ENCODE measurements around the gene SLC16A10. TPM values are rescaled to one million over a fixed set of nuclear protein-coding genes. Genes with fewer than 3 reads are reported as not detected.

SLC16A10 gene
- total RNA-seq, 1 donor from 2014 or later, result 11.9 TPM

GRCh38 chr6:111161650-111162049 is 74.3 kb downstream of the SLC16A10 start:
- no peak overlapping the region for H3K4me3 ChIP-seq
- no peak overlapping the region for H3K27ac ChIP-seq
- ATAC-seq, result no peak
- TF ChIP-seq, protein P1, sequence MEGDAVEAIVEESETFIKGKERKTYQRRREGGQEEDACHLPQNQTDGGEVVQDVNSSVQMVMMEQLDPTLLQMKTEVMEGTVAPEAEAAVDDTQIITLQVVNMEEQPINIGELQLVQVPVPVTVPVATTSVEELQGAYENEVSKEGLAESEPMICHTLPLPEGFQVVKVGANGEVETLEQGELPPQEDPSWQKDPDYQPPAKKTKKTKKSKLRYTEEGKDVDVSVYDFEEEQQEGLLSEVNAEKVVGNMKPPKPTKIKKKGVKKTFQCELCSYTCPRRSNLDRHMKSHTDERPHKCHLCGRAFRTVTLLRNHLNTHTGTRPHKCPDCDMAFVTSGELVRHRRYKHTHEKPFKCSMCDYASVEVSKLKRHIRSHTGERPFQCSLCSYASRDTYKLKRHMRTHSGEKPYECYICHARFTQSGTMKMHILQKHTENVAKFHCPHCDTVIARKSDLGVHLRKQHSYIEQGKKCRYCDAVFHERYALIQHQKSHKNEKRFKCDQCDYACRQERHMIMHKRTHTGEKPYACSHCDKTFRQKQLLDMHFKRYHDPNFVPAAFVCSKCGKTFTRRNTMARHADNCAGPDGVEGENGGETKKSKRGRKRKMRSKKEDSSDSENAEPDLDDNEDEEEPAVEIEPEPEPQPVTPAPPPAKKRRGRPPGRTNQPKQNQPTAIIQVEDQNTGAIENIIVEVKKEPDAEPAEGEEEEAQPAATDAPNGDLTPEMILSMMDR (IDR thresholded peaks at IDR 0.05), result no peak
- intact Hi-C loops (cut with DNase I), result no loop called here
- peaks cover 5% of the 10 kb centered on the region for H3K9me3 ChIP-seq
- DNase-seq, result no peak
- no peaks in the 10 kb centered on the region for H3K27me3 ChIP-seq (ENCODE audit: low read depth)
- no peaks in the 10 kb centered on the region for H3K36me3 ChIP-seq
- no peaks in the 10 kb centered on the region for H3K4me1 ChIP-seq

GRCh38 chr6:111162504-111162903 is 75.2 kb downstream of the SLC16A10 start:
- peaks cover 5% of the 10 kb centered on the region for H3K9me3 ChIP-seq
- ATAC-seq (no peak), DNase-seq (no peak)
- H3K27ac ChIP-seq, result no peak overlapping the region
- H3K4me3 ChIP-seq, result no peak overlapping the region
- intact Hi-C loops (cut with DNase I), result no loop called here
- TF ChIP-seq, protein P1 (IDR thresholded peaks at IDR 0.05), result no peak
- H3K36me3 ChIP-seq, result no peaks in the 10 kb centered on the region
- no peaks in the 10 kb centered on the region for H3K27me3 ChIP-seq (ENCODE audit: low read depth)
- no peaks in the 10 kb centered on the region for H3K4me1 ChIP-seq

GRCh38 chr6:111171577-111172400 is 84.5 kb downstream of the SLC16A10 start:
- TF ChIP-seq, protein P1 (IDR thresholded peaks at IDR 0.05), result no peak
- DNase-seq (no peak), ATAC-seq (no peak)
- H3K4me1 ChIP-seq, result no peaks in the 10 kb centered on the region
- intact Hi-C loops (cut with DNase I), result no loop called here
- no peak overlapping the region for H3K4me3 ChIP-seq
- no peaks in the 10 kb centered on the region for H3K36me3 ChIP-seq
- H3K9me3 ChIP-seq, result no peaks in the 10 kb centered on the region
- no peak overlapping the region for H3K27ac ChIP-seq
- no peaks in the 10 kb centered on the region for H3K27me3 ChIP-seq (ENCODE audit: low read depth)

- Histone ChIP-seq H3K27me3 (ENCODE audit: low read depth) (no peaks in the 10 kb centered on the region), H3K36me3 (no peaks in the 10 kb centered on the region), H3K9me3 (no peaks in the 10 kb centered on the region), H3K4me1 (no peaks in the 10 kb centered on the region), H3K4me3 (no peak overlapping the region), H3K27ac (no peak overlapping the region)
- ATAC-seq, result no peak
- intact Hi-C loops (cut with DNase I), result no loop called here
- TF ChIP-seq, protein P1 (IDR thresholded peaks at IDR 0.05), result no peak
- no peak for DNase-seq
Measured at GRCh38 chr6:111172563-111172962, 85.3 kb downstream of the SLC16A10 start.

- Histone ChIP-seq H3K27ac (no peak overlapping the region), H3K4me3 (no peak overlapping the region), H3K27me3 (ENCODE audit: low read depth) (no peaks in the 10 kb centered on the region), H3K9me3 (no peaks in the 10 kb centered on the region), H3K36me3 (no peaks in the 10 kb centered on the region), H3K4me1 (no peaks in the 10 kb centered on the region)
- intact Hi-C loops (cut with DNase I), result no loop called here
- TF ChIP-seq, protein P1 (IDR thresholded peaks at IDR 0.05), result no peak
- ATAC-seq (no peak), DNase-seq (no peak)
Measured at GRCh38 chr6:111173341-111173740, 86.0 kb downstream of the SLC16A10 start.
